Neural crest cell (in vitro differentiated cells): Measurements from ENCODE around the gene VTI1B. TPM values are rescaled to one million over a fixed set of nuclear protein-coding genes. Genes with fewer than 3 reads are reported as not detected.

ENCODE experiments used
- DNase-seq: peaks from one replicate; pipeline ENCODE4 v3.0.0; 2021; ENCODE audit warnings: low read depth, mixed read lengths, low spot score
- H3K27ac Mint-ChIP-seq: one replicate; pipeline ENCODE4 v1.8.0; 2021; ENCODE audit warnings: mild to moderate bottlenecking, mixed read lengths; ENCODE audit not compliant: unreplicated experiment
- H3K27me3 Mint-ChIP-seq: 2 replicates; pipeline ENCODE4 v1.8.0; 2021; ENCODE audit warnings: low read depth, mild to moderate bottlenecking, mixed read lengths
- H3K36me3 Mint-ChIP-seq: 2 replicates; pipeline ENCODE4 v1.8.0; 2021; ENCODE audit warnings: low read depth, mild to moderate bottlenecking, mixed read lengths
- H3K4me1 Mint-ChIP-seq: 2 replicates; pipeline ENCODE4 v1.8.0; 2021; ENCODE audit warnings: mixed read lengths
- H3K4me3 Mint-ChIP-seq: one replicate; pipeline ENCODE4 v1.8.0; 2021; ENCODE audit warnings: mild to moderate bottlenecking, mixed read lengths
- H3K9me3 Mint-ChIP-seq: 2 replicates; pipeline ENCODE4 v1.8.0; 2021; ENCODE audit warnings: mixed read lengths
- CTCF ChIP-seq: fragments of 200-600 bp; sonication (generic); conservative IDR thresholded peaks from 2 replicates; pipeline ENCODE4 v1.5.0; 2021; ENCODE audit warnings: antibody characterized with exemption, mild to moderate bottlenecking
- total RNA-seq: library from RNA; stranded (reverse); gene quantifications from 2 replicates; pipeline ENCODE4 v1.2.1, GENCODE V29; 2021

Gene VTI1B
- total RNA-seq, 1 donor from 2014 or later = 103 TPM

- TF ChIP-seq CTCF = no peak
- no peak overlapping the region for H3K4me3 Mint-ChIP-seq
- H3K27me3 Mint-ChIP-seq = no peaks in the 10 kb centered on the region
- H3K36me3 Mint-ChIP-seq = peaks cover 32% of the 10 kb centered on the region
- no peak for DNase-seq
- peaks cover 26% of the 10 kb centered on the region for H3K4me1 Mint-ChIP-seq
- no peak overlapping the region for H3K27ac Mint-ChIP-seq
- H3K9me3 Mint-ChIP-seq = no peaks in the 10 kb centered on the region
Observed at GRCh38 chr14:67690011-67690410, 15.6 kb upstream of the VTI1B start.

GRCh38 chr14:67683842-67684241, 9.4 kb upstream of the VTI1B start:
- H3K4me3 Mint-ChIP-seq = no peak overlapping the region
- H3K27ac Mint-ChIP-seq = no peak overlapping the region
- H3K9me3 Mint-ChIP-seq = no peaks in the 10 kb centered on the region
- no peak for TF ChIP-seq CTCF
- no peaks in the 10 kb centered on the region for H3K27me3 Mint-ChIP-seq
- no peaks in the 10 kb centered on the region for H3K4me1 Mint-ChIP-seq
- DNase-seq = no peak
- H3K36me3 Mint-ChIP-seq = peaks cover 26% of the 10 kb centered on the region

GRCh38 chr14:67680941-67681340, 6.5 kb upstream of the VTI1B start:
- Mint-ChIP-seq H3K27ac (peak overlapping the region; percentile 47), H3K4me3 (no peak overlapping the region), H3K36me3 (peaks cover 22% of the 10 kb centered on the region)

GRCh38 chr14:67680121-67680602, 5.7 kb upstream of the VTI1B start:
- Mint-ChIP-seq H3K36me3 (peaks cover 19% of the 10 kb centered on the region), H3K9me3 (no peaks in the 10 kb centered on the region), H3K4me1 (peaks cover 6% of the 10 kb centered on the region), H3K27me3 (no peaks in the 10 kb centered on the region), H3K27ac (no peak overlapping the region), H3K4me3 (no peak overlapping the region)
- TF ChIP-seq CTCF = no peak
- DNase-seq = no peak

More at GRCh38 chr14:67680941-67681340, 6.5 kb upstream of the VTI1B start:
- no peak for DNase-seq
- H3K9me3 Mint-ChIP-seq = no peaks in the 10 kb centered on the region
- no peak for TF ChIP-seq CTCF
- no peaks in the 10 kb centered on the region for H3K4me1 Mint-ChIP-seq
- H3K27me3 Mint-ChIP-seq = no peaks in the 10 kb centered on the region

GRCh38 chr14:67679006-67679405, 4.6 kb upstream of the VTI1B start:
- no peaks in the 10 kb centered on the region for H3K27me3 Mint-ChIP-seq

More at GRCh38 chr14:67679006-67679405, 4.6 kb upstream of the VTI1B start:
- H3K27ac Mint-ChIP-seq = no peak overlapping the region
- no peak overlapping the region for H3K4me3 Mint-ChIP-seq
- H3K9me3 Mint-ChIP-seq = no peaks in the 10 kb centered on the region
- no peak for DNase-seq
- TF ChIP-seq CTCF = no peak
- H3K36me3 Mint-ChIP-seq = peaks cover 13% of the 10 kb centered on the region
- H3K4me1 Mint-ChIP-seq = peaks cover 9% of the 10 kb centered on the region
